DMS53 (cell line): Measurements from ENCODE around the gene JAZF1.

Source experiments
- DNase-seq: peaks from one replicate; lab custom pipeline; 2025; lab: John Stamatoyannopoulos, UW

The JAZF1 gene

GRCh38 chr7:28008911-28009310 lies 171.7 kb downstream of the JAZF1 start:
- no peak for DNase-seq

GRCh38 chr7:28008171-28008570 lies 172.4 kb downstream of the JAZF1 start:
- DNase-seq, result no peak

- no peak for DNase-seq
Observed at GRCh38 chr7:28006491-28006890, 174.1 kb downstream of the JAZF1 start.

- no peak for DNase-seq
Observed at GRCh38 chr7:28005847-28006231, 174.8 kb downstream of the JAZF1 start.

GRCh38 chr7:28005075-28005846 lies 175.3 kb downstream of the JAZF1 start:
- DNase-seq, result no peak

GRCh38 chr7:28003408-28003807 lies 177.2 kb downstream of the JAZF1 start:
- no peak for DNase-seq

GRCh38 chr7:28002638-28003037 lies 178.0 kb downstream of the JAZF1 start:
- DNase-seq, result peak; percentile 22

- no peak for DNase-seq
Observed at GRCh38 chr7:28001896-28002295, 178.7 kb downstream of the JAZF1 start.

GRCh38 chr7:27999829-28000228 lies 180.8 kb downstream of the JAZF1 start:
- DNase-seq, result no peak

GRCh38 chr7:27998382-27998781 lies 182.2 kb downstream of the JAZF1 start:
- no peak for DNase-seq

- DNase-seq, result peak; percentile 75
Observed at GRCh38 chr7:27997188-27997707, 183.3 kb downstream of the JAZF1 start.

- DNase-seq, result no peak
Observed at GRCh38 chr7:27996141-27996540, 184.5 kb downstream of the JAZF1 start.

GRCh38 chr7:27995228-27995627 lies 185.4 kb downstream of the JAZF1 start:
- DNase-seq, result no peak

GRCh38 chr7:27994639-27995038 lies 186.0 kb downstream of the JAZF1 start:
- DNase-seq, result peak; percentile 87

GRCh38 chr7:27992755-27993493 lies 187.7 kb downstream of the JAZF1 start:
- DNase-seq, result peak; percentile 81

GRCh38 chr7:27992097-27992496 lies 188.5 kb downstream of the JAZF1 start:
- no peak for DNase-seq

- DNase-seq, result no peak
Observed at GRCh38 chr7:27991006-27991528, 189.5 kb downstream of the JAZF1 start.

- no peak for DNase-seq
Observed at GRCh38 chr7:27976531-27976930, 204.1 kb downstream of the JAZF1 start.

GRCh38 chr7:27973625-27974024 lies 207.0 kb downstream of the JAZF1 start:
- DNase-seq, result no peak

- DNase-seq, result no peak
Observed at GRCh38 chr7:27972276-27972675, 208.3 kb downstream of the JAZF1 start.

- DNase-seq, result no peak
Observed at GRCh38 chr7:27971171-27971812, 209.3 kb downstream of the JAZF1 start.

- DNase-seq, result no peak
Observed at GRCh38 chr7:27970350-27970749, 210.2 kb downstream of the JAZF1 start.
